ENCODE measurements around the gene PVALEF. TPM values are rescaled to one million over a fixed set of nuclear protein-coding genes. Genes with fewer than 3 reads are reported as not detected.

The PVALEF gene
- total RNA-seq, 1 experiment from 2014 or later, result not detected

DNA sequence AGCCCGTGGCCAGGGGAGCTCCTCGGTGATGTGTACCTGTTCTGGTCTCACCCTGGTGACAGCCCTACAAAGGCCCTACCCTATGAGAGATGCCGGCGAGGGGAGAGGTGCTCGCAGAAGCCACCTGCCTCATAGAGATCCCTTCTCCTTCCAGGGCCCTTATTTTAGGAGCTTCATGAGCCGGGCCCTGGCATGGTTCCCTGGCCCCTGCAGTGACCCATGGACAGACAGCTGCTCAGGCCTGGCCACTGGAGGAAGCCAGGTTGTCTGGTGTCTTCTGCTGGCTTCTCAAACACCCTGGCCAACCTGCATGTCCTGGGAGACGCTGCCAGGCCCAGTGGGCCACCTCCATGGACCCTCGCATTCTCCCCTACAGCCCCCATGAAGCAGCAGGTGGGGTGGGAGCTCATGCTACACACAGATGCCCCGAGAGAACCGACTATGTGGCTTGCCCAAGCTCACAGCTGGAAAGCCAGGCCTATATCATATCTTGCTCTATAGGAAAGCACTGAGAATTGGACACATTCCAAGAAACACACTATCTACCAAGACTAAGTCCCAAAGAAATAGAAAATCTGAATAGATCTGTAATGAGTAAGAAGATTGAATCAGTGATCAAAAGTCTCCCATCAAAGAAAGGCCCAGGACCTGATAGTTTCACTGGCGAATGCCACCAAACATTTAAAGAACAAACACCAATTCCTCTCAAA lies 7.9 kb downstream of the PVALEF start:
- DNase-seq, result no peak
- H3K4me3 ChIP-seq (ENCODE audit: insufficient read depth, low read depth, low read length), result no peak overlapping the region
- no peaks in the 10 kb centered on the region for H3K27me3 ChIP-seq (ENCODE audit: control insufficient read depth, insufficient read depth, low read length)
- H3K36me3 ChIP-seq (replicated peaks; ENCODE audit: control insufficient read depth, insufficient read depth, low read length), result no peaks in the 10 kb centered on the region

DNA sequence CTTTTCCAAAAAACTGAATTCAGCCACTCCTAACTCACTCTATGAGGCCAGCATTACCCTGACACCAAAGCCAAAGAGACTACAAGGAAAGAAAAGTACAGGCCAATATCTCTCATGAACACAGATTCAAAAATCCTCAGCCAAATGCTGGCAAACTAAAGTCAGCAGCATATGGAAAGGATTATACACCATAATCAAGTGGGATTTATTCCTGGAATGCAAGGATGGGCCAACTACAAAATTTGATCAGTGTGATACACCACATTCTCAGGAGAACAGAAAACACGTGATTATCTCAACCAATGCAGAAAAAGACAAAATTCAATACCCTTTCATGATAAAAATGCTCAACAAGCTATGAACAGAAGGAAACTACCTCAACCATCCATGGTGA lies 8.5 kb downstream of the PVALEF start:
- H3K36me3 ChIP-seq (replicated peaks; ENCODE audit: control insufficient read depth, insufficient read depth, low read length), result no peaks in the 10 kb centered on the region
- no peaks in the 10 kb centered on the region for H3K27me3 ChIP-seq (ENCODE audit: control insufficient read depth, insufficient read depth, low read length)
- no peak for DNase-seq
- H3K4me3 ChIP-seq (ENCODE audit: insufficient read depth, low read depth, low read length), result no peak overlapping the region

DNA sequence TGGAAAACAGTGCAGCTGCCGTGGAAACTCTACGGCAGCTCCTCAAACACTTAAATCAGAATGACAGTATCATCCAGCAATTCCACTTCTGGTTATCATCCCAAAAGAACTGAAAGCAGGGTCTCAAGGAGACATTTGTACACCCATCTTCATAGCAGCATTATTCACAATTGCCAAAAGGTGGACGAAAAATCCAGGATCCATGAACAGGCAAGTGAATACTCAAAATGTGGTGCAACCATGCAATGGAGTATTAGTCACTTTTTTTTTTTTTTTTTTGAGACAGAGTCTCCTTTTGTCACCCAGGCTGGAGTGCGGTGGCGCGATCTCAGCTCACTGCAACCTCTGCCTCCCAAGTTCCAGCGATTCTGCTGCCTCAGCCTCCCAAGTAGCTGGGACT lies 11.4 kb downstream of the PVALEF start:
- no peak overlapping the region for H3K4me3 ChIP-seq (ENCODE audit: insufficient read depth, low read depth, low read length)
- DNase-seq, result no peak

GRCh38 chr17:81178136-81179091 lies 13.1 kb downstream of the PVALEF start:
- no peaks in the 10 kb centered on the region for H3K36me3 ChIP-seq (replicated peaks; ENCODE audit: control insufficient read depth, insufficient read depth, low read length)
- H3K27me3 ChIP-seq (ENCODE audit: control insufficient read depth, insufficient read depth, low read length), result no peaks in the 10 kb centered on the region
- no peak for DNase-seq
- H3K4me3 ChIP-seq (ENCODE audit: insufficient read depth, low read depth, low read length), result no peak overlapping the region

More for the DNA sequence above, 11.4 kb downstream of the PVALEF start:
- H3K36me3 ChIP-seq (replicated peaks; ENCODE audit: control insufficient read depth, insufficient read depth, low read length), result no peaks in the 10 kb centered on the region
- no peaks in the 10 kb centered on the region for H3K27me3 ChIP-seq (ENCODE audit: control insufficient read depth, insufficient read depth, low read length)

GRCh38 chr17:81179220-81179619 lies 13.9 kb downstream of the PVALEF start:
- Histone ChIP-seq H3K36me3 (replicated peaks; ENCODE audit: control insufficient read depth, insufficient read depth, low read length) (no peaks in the 10 kb centered on the region), H3K4me3 (ENCODE audit: insufficient read depth, low read depth, low read length) (no peak overlapping the region), H3K27me3 (ENCODE audit: control insufficient read depth, insufficient read depth, low read length) (no peaks in the 10 kb centered on the region)
- no peak for DNase-seq

DNA sequence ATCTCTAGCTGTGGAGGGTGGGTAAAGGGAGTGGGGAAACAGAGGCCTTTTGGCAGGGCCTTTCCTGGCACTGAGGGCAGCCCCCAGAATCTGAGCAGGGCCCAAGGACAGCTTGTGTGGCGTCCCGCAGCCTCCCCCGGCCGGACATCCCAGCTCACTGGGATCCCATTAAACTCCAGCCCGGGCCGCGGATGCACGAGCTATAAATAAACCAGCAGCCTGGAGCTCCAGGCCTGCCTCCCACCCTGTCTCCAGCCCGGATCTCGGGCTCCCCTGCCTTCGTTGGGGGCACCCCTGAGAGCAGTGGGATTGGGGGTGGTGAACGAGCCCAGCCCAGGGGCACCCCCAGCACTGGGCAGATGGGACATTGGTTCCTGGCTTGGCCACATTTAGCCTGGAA lies 14.6 kb downstream of the PVALEF start:
- DNase-seq, result no peak
- H3K27me3 ChIP-seq (ENCODE audit: control insufficient read depth, insufficient read depth, low read length), result no peaks in the 10 kb centered on the region
- no peaks in the 10 kb centered on the region for H3K36me3 ChIP-seq (replicated peaks; ENCODE audit: control insufficient read depth, insufficient read depth, low read length)
- no peak overlapping the region for H3K4me3 ChIP-seq (ENCODE audit: insufficient read depth, low read depth, low read length)

DNA sequence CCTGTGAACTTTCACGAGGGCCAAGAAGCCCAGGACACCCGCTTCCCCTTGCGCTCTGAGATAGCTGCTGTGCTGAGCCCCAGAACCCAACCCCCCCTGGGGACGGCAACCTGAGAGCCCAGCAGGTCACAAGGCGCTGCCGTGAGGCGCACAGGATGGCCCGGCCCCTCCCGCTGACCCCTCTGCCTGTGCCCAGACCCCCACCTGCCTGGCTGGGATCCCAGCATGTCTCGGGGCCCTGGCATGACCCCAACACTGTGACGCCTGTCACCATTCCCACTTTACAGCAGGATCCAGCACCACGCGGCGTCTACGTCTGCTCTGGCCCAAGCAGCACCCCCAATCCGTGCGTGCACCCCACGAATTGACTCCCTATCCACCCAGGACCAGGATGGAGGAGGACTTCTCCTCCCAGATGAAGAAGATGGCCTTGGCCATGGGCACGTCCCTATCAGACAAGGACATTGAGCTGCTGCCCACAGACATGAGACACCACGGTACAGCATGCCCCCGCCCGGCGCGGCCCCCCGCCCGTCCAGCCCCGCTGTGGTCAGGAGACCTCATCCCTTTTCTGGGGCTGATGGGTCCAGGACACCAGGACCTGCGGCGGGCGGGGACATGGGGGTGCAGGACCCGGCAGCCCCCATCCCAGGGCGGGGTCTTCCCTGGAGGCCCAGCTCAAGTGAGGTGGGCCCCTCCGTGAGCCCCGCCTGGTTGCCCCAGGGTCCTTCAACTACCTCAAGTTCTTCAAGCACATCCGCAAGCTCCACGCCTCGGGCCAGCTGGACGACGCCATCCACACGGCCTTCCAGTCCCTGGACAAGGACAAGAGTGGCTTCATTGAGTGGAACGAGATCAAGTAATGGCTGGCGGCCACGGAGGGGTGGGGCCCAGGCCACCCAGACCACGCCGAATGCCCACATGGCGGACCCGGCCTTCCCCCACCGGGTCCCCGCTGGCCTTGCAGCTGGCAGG lies 15.8 kb downstream of the PVALEF start:
- no peak for DNase-seq
- H3K4me3 ChIP-seq (ENCODE audit: insufficient read depth, low read depth, low read length), result no peak overlapping the region

DNA sequence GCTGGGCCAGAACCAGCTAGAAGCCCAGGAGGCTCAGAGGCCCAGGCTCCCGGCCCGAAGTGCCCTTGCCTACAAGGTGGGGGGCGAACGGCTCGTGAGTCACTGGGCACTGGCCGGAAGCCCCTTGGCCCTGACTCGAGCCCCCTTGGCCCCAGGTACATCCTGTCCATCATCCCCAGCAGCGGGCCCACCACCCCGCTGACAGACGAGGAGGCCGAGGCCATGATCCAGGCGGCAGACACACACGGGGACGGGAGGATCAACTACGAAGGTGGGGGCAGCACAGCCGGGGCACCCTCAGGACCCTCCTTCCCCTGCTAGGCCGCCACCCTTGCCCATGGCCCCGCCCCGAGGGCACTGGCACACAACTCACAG lies 16.5 kb downstream of the PVALEF start:
- Histone ChIP-seq H3K27me3 (ENCODE audit: control insufficient read depth, insufficient read depth, low read length) (no peaks in the 10 kb centered on the region), H3K36me3 (replicated peaks; ENCODE audit: control insufficient read depth, insufficient read depth, low read length) (no peaks in the 10 kb centered on the region), H3K4me3 (ENCODE audit: insufficient read depth, low read depth, low read length) (no peak overlapping the region)
- DNase-seq, result no peak

More for the DNA sequence above, 15.8 kb downstream of the PVALEF start:
- H3K36me3 ChIP-seq (replicated peaks; ENCODE audit: control insufficient read depth, insufficient read depth, low read length), result no peaks in the 10 kb centered on the region
- no peaks in the 10 kb centered on the region for H3K27me3 ChIP-seq (ENCODE audit: control insufficient read depth, insufficient read depth, low read length)

- no peak for DNase-seq
- Histone ChIP-seq H3K4me3 (ENCODE audit: insufficient read depth, low read depth, low read length) (no peak overlapping the region), H3K36me3 (replicated peaks; ENCODE audit: control insufficient read depth, insufficient read depth, low read length) (no peaks in the 10 kb centered on the region), H3K27me3 (ENCODE audit: control insufficient read depth, insufficient read depth, low read length) (no peaks in the 10 kb centered on the region)
Observed at GRCh38 chr17:81182596-81182995, 17.3 kb downstream of the PVALEF start.

- no peak for DNase-seq
- Histone ChIP-seq H3K36me3 (replicated peaks; ENCODE audit: control insufficient read depth, insufficient read depth, low read length) (no peaks in the 10 kb centered on the region), H3K4me3 (ENCODE audit: insufficient read depth, low read depth, low read length) (no peak overlapping the region), H3K27me3 (ENCODE audit: control insufficient read depth, insufficient read depth, low read length) (no peaks in the 10 kb centered on the region)
Observed at GRCh38 chr17:81183316-81183715, 18.0 kb downstream of the PVALEF start.

- Histone ChIP-seq H3K36me3 (replicated peaks; ENCODE audit: control insufficient read depth, insufficient read depth, low read length) (no peaks in the 10 kb centered on the region), H3K4me3 (ENCODE audit: insufficient read depth, low read depth, low read length) (no peak overlapping the region), H3K27me3 (ENCODE audit: control insufficient read depth, insufficient read depth, low read length) (no peaks in the 10 kb centered on the region)
- DNase-seq, result no peak
Observed at GRCh38 chr17:81183807-81184206, 18.5 kb downstream of the PVALEF start.

GRCh38 chr17:81184555-81184954 lies 19.2 kb downstream of the PVALEF start:
- H3K4me3 ChIP-seq (ENCODE audit: insufficient read depth, low read depth, low read length), result no peak overlapping the region
- H3K27me3 ChIP-seq (ENCODE audit: control insufficient read depth, insufficient read depth, low read length), result no peaks in the 10 kb centered on the region
- peak; percentile 92 for DNase-seq
- peaks cover 3% of the 10 kb centered on the region; the same call in 1 of the 2 replicates for H3K36me3 ChIP-seq (replicated peaks; ENCODE audit: control insufficient read depth, insufficient read depth, low read length)

- H3K27me3 ChIP-seq (ENCODE audit: control insufficient read depth, insufficient read depth, low read length), result no peaks in the 10 kb centered on the region
- H3K36me3 ChIP-seq (replicated peaks; ENCODE audit: control insufficient read depth, insufficient read depth, low read length), result peaks cover 3% of the 10 kb centered on the region; the same call in 1 of the 2 replicates
- DNase-seq, result no peak
- no peak overlapping the region for H3K4me3 ChIP-seq (ENCODE audit: insufficient read depth, low read depth, low read length)
Observed at GRCh38 chr17:81186203-81186602, 20.9 kb downstream of the PVALEF start.

DNA sequence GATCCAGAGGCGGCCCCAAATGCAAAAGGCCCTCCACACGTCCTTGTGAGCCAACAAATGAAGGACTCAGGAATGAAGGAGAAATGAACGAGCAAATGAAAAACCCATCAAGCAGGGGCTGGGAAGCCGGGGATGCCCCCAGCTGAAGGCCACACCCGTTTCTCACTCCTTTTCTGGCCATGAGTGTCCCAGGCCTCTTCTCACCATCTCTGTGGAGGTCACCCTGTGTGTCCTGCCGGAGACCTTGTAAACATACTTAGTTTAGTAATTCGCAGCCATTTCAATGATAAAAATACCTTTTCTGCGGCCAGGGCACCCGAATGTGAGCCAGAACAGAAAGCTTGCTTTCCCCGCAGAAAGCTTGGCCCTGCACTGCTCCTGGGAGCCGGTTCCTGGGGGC lies 21.8 kb downstream of the PVALEF start:
- H3K4me3 ChIP-seq (ENCODE audit: insufficient read depth, low read depth, low read length), result no peak overlapping the region
- peaks cover 3% of the 10 kb centered on the region; the same call in 1 of the 2 replicates for H3K36me3 ChIP-seq (replicated peaks; ENCODE audit: control insufficient read depth, insufficient read depth, low read length)
- no peaks in the 10 kb centered on the region for H3K27me3 ChIP-seq (ENCODE audit: control insufficient read depth, insufficient read depth, low read length)
- DNase-seq, result no peak

All from H7 (cell line).